K562 treated with DMSO at 1 percent for 48 hours (cell line): ENCODE results near the gene EDDM13. TPM values are rescaled to one million over a fixed set of nuclear protein-coding genes. Genes with fewer than 3 reads are reported as not detected.

Source experiments
- total RNA-seq: library from RNA; unstranded; fragments of 300-600 nt; gene quantifications from 2 replicates; pipeline ENCODE4 v1.2.3, GENCODE V29; 2022; ENCODE audit warnings: low replicate concordance; ENCODE audit errors: extremely low read depth

The EDDM13 gene, protein sequence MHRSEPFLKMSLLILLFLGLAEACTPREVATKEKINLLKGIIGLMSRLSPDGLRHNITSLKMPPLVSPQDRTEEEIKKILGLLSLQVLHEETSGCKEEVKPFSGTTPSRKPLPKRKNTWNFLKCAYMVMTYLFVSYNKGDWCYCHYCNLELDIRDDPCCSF
- not detected in 2 replicates for total RNA-seq

GRCh38 chr19:56272161-56272798, at the start of gene EDDM13:
Gene EDDM13 (plus strand): TSS chr19:56272748. CDS start chr19:56272835, 87 bp downstream.

DNA sequence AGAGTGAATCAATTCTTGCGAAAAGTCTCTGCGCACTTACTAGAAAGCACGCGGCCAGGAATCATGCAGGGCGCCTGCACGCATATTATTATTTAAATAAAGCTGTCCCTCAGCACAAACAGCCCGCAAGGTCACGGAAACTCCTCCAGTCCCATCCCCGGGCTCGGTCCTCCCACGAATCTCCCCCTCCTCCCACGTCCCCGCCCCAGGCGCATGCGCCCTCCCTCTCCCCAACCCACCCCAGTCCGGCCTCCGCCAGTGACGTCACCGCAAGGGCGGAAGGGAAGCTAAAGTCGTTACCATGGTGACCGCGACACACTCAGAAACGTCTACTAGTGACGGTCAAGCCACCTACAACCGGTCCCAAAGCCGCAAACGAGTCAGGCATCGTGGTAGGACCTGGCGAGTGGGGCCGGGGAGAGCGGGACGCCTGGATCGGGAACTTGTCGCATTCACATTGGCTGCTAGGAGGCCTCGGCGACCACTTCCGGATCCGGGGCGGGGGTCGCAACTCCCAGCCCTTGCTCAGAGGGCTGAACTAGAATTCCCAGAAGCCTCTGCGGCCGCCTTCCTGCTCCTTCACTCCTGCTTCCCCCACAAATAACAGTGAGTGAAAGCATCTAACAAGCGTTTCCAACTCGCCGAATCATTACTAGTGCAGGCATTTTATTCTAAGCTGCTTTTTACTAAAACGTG, 42.0 kb downstream of the EDDM13 start, which contains the start of gene ZSCAN5A:
ZSCAN5A (minus strand) TSS at position 459 of the 696 bp plus-strand sequence. CDS start 89,793 bp downstream, outside the sequence.

Other genes starting within 250 kb of the EDDM13 start
- not detected in 2 replicates for gene ZNF787, start 151.5 kb upstream of the EDDM13 start, total RNA-seq
- not detected in 2 replicates for gene ZNF444, start 131.5 kb upstream of the EDDM13 start, total RNA-seq
- gene GALP, start 96.7 kb upstream of the EDDM13 start, total RNA-seq: not detected in 2 replicates
- not detected in 2 replicates for gene ZSCAN5B, start 75.0 kb upstream of the EDDM13 start, total RNA-seq
- not detected in 2 replicates for gene ZSCAN5C, start 70.5 kb upstream of the EDDM13 start, total RNA-seq
- gene ZSCAN5A, start 42.1 kb downstream of the EDDM13 start, total RNA-seq: not detected in 2 replicates
- not detected in 2 replicates for gene ZNF582, start 120.8 kb downstream of the EDDM13 start, total RNA-seq
- not detected in 2 replicates for gene ZNF583, start 131.6 kb downstream of the EDDM13 start, total RNA-seq
- gene ZNF667, start 204.6 kb downstream of the EDDM13 start, total RNA-seq: not detected in 2 replicates
- gene ZNF471, start 235.1 kb downstream of the EDDM13 start, total RNA-seq: not detected in 2 replicates